WTC11 (cell line): Measurements from ENCODE around the gene MACROD2. TPM values are rescaled to one million over a fixed set of nuclear protein-coding genes. Genes with fewer than 3 reads are reported as not detected.

Experiments
- ATAC-seq: fragments of 200-7000 bp; cut with Tn5 transposase; 2 replicates; pipeline ENCODE4 v1.10.0; 2021; ENCODE audit warnings: mild to moderate bottlenecking, moderate library complexity
- CTCF ChIA-PET: fragments of 300-600 bp; sonication (Branson Sonifier 250); formaldehyde crosslinking; loops from one replicate; lab custom pipeline; 2021; ENCODE audit warnings: antibody characterized with exemption; lab: Charles Lee
- POLR2A ChIA-PET: fragments of 350-600 bp; sonication (Branson Sonifier 250); formaldehyde crosslinking; loops from one replicate; lab custom pipeline; 2021; ENCODE audit warnings: antibody characterized with exemption; lab: Charles Lee
- DNase-seq: peaks from one replicate; pipeline ENCODE4 v3.0.0; 2021; ENCODE audit warnings: low spot score
- H3K27ac Mint-ChIP-seq: 2 replicates; pipeline ENCODE4 v1.8.0; 2021; ENCODE audit warnings: mixed read lengths
- H3K27me3 Mint-ChIP-seq: 2 replicates; pipeline ENCODE4 v1.8.0; 2021; ENCODE audit warnings: low read depth, mild to moderate bottlenecking, moderate library complexity, mixed read lengths
- H3K36me3 Mint-ChIP-seq: 2 replicates; pipeline ENCODE4 v1.8.0; 2021; ENCODE audit warnings: mixed read lengths
- H3K4me1 Mint-ChIP-seq: 2 replicates; pipeline ENCODE4 v1.8.0; 2022; ENCODE audit warnings: mixed read lengths
- H3K4me3 Mint-ChIP-seq: 2 replicates; pipeline ENCODE4 v1.8.0; 2021; ENCODE audit warnings: mild to moderate bottlenecking, moderate library complexity, mixed read lengths
- H3K9me3 Mint-ChIP-seq: 2 replicates; pipeline ENCODE4 v1.8.0; 2021; ENCODE audit warnings: mixed read lengths
- CREB1 ChIP-seq: sonication (generic); formaldehyde crosslinking; IDR thresholded peaks from 2 replicates; pipeline ENCODE4 v1.8.0; 2023; ENCODE audit warnings: mild to moderate bottlenecking, missing genetic modification reagents
- GTF2I ChIP-seq: fragments of 250-450 bp; sonication (Bioruptor Pico); conservative IDR thresholded peaks from 2 replicates; pipeline ENCODE4 v1.4.0; 2021; ENCODE audit warnings: mild to moderate bottlenecking
- JAZF1 ChIP-seq: fragments of 250-450 bp; sonication (Bioruptor Pico); IDR thresholded peaks from 2 replicates; pipeline ENCODE4 v1.9.0; 2021; ENCODE audit warnings: moderate library complexity, mild to moderate bottlenecking, inconsistent platforms
- NR1H2 ChIP-seq: sonication (generic); formaldehyde crosslinking; IDR thresholded peaks from 2 replicates; pipeline ENCODE4 v1.9.0; 2021; ENCODE audit warnings: mild to moderate bottlenecking, moderate library complexity, missing genetic modification reagents
- SMAD4 ChIP-seq: sonication (generic); formaldehyde crosslinking; IDR thresholded peaks from 2 replicates; pipeline ENCODE4 v1.8.0; 2022; ENCODE audit warnings: mild to moderate bottlenecking, missing genetic modification reagents
- TEAD1 ChIP-seq: sonication (generic); formaldehyde crosslinking; IDR thresholded peaks from 2 replicates; pipeline ENCODE4 v1.8.0; 2022; ENCODE audit warnings: mild to moderate bottlenecking, missing genetic modification reagents
- TEAD4 ChIP-seq: sonication (generic); formaldehyde crosslinking; IDR thresholded peaks from 2 replicates; pipeline ENCODE4 v1.8.0; 2022; ENCODE audit warnings: mild to moderate bottlenecking, missing genetic modification reagents
- total RNA-seq: library from RNA; stranded (reverse); gene quantifications from 3 replicates; pipeline ENCODE4 v1.2.3, GENCODE V29; 2021
- TF ChIP-seq, protein P1 (sequence below): sonication (generic); formaldehyde crosslinking; IDR thresholded peaks from 2 replicates; pipeline ENCODE4 v1.8.0; 2022; ENCODE audit warnings: missing genetic modification reagents
- TF ChIP-seq, protein P2 (sequence below): fragments of 250-450 bp; sonication (Bioruptor Pico); IDR thresholded peaks from 2 replicates; pipeline ENCODE4 v1.9.0; 2021; ENCODE audit warnings: mild to moderate bottlenecking
- TF ChIP-seq, protein P3 (sequence below): sonication (generic); formaldehyde crosslinking; IDR thresholded peaks from 2 replicates; pipeline ENCODE4 v1.8.0; 2022; ENCODE audit warnings: mild to moderate bottlenecking, missing genetic modification reagents
- TF ChIP-seq, protein P4 (sequence below): sonication (generic); formaldehyde crosslinking; IDR thresholded peaks from 2 replicates; pipeline ENCODE4 v1.8.1; 2022; ENCODE audit warnings: low read depth, mild to moderate bottlenecking, moderate library complexity, missing genetic modification reagents, borderline replicate concordance
- TF ChIP-seq, protein P5 (sequence below): fragments of 250-450 bp; sonication (Bioruptor Pico); conservative IDR thresholded peaks from 2 replicates; pipeline ENCODE4 v1.9.0; 2021; ENCODE audit warnings: mild to moderate bottlenecking

The MACROD2 gene
- total RNA-seq, 1 experiment from 2014 or later = 4.1 TPM

DNA sequence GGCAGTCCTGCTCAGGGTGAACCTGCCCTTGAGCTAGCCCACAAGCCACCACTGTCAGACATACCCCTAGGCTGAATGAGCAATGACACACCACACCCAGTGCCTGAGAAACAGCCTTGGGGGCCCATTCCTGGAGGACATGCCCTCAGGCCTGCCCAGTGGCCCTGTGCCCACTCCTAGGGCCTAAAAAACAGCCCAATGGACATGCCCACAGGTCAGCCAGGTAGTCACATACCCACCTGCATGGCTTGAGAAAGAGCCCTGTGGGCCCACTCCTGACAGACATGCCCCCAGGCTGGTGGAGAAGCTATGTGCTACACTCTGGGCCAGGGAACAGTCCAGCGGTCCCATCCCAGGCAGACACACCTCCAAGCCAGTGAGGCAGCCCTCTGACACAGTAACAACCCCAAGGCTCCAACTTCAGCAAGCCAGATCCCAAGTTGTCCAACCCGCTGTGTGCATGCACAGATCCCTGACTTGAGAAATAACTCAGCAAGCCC lies 2086.8 kb downstream of the MACROD2 start (continued):
- TF ChIP-seq, protein P1, sequence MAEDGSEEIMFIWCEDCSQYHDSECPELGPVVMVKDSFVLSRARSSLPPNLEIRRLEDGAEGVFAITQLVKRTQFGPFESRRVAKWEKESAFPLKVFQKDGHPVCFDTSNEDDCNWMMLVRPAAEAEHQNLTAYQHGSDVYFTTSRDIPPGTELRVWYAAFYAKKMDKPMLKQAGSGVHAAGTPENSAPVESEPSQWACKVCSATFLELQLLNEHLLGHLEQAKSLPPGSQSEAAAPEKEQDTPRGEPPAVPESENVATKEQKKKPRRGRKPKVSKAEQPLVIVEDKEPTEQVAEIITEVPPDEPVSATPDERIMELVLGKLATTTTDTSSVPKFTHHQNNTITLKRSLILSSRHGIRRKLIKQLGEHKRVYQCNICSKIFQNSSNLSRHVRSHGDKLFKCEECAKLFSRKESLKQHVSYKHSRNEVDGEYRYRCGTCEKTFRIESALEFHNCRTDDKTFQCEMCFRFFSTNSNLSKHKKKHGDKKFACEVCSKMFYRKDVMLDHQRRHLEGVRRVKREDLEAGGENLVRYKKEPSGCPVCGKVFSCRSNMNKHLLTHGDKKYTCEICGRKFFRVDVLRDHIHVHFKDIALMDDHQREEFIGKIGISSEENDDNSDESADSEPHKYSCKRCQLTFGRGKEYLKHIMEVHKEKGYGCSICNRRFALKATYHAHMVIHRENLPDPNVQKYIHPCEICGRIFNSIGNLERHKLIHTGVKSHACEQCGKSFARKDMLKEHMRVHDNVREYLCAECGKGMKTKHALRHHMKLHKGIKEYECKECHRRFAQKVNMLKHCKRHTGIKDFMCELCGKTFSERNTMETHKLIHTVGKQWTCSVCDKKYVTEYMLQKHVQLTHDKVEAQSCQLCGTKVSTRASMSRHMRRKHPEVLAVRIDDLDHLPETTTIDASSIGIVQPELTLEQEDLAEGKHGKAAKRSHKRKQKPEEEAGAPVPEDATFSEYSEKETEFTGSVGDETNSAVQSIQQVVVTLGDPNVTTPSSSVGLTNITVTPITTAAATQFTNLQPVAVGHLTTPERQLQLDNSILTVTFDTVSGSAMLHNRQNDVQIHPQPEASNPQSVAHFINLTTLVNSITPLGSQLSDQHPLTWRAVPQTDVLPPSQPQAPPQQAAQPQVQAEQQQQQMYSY = no peak
- TF ChIP-seq NR1H2 (CRISPR knock-in tag) (no peak), JAZF1 (CRISPR knock-in tag) (no peak), GTF2I (CRISPR knock-in tag) (no peak), CREB1 (CRISPR knock-in tag) (no peak), TEAD1 (CRISPR knock-in tag) (no peak), SMAD4 (CRISPR knock-in tag) (no peak)
- TF ChIP-seq, protein P2, sequence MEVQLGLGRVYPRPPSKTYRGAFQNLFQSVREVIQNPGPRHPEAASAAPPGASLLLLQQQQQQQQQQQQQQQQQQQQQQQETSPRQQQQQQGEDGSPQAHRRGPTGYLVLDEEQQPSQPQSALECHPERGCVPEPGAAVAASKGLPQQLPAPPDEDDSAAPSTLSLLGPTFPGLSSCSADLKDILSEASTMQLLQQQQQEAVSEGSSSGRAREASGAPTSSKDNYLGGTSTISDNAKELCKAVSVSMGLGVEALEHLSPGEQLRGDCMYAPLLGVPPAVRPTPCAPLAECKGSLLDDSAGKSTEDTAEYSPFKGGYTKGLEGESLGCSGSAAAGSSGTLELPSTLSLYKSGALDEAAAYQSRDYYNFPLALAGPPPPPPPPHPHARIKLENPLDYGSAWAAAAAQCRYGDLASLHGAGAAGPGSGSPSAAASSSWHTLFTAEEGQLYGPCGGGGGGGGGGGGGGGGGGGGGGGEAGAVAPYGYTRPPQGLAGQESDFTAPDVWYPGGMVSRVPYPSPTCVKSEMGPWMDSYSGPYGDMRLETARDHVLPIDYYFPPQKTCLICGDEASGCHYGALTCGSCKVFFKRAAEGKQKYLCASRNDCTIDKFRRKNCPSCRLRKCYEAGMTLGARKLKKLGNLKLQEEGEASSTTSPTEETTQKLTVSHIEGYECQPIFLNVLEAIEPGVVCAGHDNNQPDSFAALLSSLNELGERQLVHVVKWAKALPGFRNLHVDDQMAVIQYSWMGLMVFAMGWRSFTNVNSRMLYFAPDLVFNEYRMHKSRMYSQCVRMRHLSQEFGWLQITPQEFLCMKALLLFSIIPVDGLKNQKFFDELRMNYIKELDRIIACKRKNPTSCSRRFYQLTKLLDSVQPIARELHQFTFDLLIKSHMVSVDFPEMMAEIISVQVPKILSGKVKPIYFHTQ (CRISPR knock-in tag) = no peak
- TF ChIP-seq, protein P3, sequence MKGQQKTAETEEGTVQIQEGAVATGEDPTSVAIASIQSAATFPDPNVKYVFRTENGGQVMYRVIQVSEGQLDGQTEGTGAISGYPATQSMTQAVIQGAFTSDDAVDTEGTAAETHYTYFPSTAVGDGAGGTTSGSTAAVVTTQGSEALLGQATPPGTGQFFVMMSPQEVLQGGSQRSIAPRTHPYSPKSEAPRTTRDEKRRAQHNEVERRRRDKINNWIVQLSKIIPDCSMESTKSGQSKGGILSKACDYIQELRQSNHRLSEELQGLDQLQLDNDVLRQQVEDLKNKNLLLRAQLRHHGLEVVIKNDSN (CRISPR knock-in tag) = no peak
- TF ChIP-seq, protein P4, sequence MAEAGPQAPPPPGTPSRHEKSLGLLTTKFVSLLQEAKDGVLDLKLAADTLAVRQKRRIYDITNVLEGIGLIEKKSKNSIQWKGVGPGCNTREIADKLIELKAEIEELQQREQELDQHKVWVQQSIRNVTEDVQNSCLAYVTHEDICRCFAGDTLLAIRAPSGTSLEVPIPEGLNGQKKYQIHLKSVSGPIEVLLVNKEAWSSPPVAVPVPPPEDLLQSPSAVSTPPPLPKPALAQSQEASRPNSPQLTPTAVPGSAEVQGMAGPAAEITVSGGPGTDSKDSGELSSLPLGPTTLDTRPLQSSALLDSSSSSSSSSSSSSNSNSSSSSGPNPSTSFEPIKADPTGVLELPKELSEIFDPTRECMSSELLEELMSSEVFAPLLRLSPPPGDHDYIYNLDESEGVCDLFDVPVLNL = no peak
- TF ChIP-seq, all 79 proteins: peak for 0

DNA sequence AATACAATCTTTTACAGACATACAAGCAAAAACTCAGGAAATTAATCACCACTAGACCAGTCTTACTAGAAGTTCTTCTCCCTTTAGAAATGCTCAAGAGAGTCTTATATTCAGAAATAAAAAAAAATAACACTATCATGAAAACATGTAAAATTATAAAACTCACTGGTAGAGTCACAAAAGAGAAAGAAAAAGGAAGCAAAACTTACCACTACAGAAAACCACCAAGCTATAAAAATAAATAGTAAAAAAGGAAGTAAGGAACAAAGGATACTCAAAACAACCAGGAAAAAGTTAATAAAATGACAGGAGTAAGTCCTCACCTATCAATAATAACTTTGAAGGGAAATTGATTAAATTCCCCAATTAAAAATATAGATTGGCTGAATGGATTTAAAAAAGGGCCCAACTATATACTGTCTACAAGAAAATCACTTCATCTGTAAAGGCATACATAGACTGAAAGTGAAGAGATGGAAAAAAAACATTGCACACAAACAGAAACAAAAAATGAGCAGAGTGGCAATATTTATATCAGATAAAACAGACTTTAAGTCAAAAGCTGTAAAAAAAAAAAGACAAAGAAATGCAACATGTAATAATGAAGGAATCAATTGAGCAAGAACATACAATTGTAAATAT lies 2088.4 kb downstream of the MACROD2 start:
- H3K27me3 Mint-ChIP-seq = no peaks in the 10 kb centered on the region; the same call in 1 of the 2 replicates
- TF ChIP-seq, protein P5, sequence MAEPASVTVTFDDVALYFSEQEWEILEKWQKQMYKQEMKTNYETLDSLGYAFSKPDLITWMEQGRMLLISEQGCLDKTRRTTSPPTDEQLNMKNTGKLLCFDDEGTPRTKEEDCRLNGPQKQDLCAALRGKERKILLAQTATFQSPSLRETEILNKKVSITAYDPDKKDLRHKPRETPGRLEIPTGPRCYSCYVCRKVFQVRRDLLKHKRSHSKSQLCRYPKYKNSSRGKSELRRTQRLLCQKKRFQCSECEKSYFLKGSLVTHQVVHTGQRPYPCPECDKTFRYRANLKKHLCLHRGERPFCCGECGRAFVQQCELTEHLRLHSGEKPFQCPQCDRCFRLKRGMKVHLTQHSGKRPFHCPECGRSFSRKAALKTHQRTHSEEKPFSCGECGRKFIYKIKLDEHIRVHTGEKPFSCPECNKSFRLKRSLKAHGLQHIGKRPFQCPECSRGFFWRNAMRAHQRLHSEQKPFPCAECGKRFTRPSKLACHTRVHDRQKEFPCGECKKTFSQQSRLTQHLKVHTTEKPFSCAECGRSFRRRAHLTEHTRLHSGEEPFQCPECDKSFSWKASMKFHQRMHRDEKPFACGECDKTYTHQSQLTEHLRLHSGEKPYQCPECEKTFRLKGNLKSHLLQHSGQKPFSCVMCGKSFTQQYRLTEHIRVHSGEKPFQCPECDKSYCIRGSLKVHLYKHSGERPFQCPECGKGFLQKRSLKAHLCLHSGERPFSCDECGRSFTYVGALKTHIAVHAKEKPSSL (CRISPR knock-in tag) = no peak
- TF ChIP-seq TEAD4 (CRISPR knock-in tag) = no peak
- no peak overlapping the region for H3K27ac Mint-ChIP-seq
- peaks cover 28% of the 10 kb centered on the region for H3K9me3 Mint-ChIP-seq
- no peaks in the 10 kb centered on the region for H3K4me1 Mint-ChIP-seq
- ATAC-seq (no peak), DNase-seq (no peak)
- H3K4me3 Mint-ChIP-seq = no peak overlapping the region
- POLR2A ChIA-PET = no interaction called here
- CTCF ChIA-PET = no interaction called here
- H3K36me3 Mint-ChIP-seq = peaks cover 9% of the 10 kb centered on the region; the same call in 1 of the 2 replicates
